Right ventricle myocardium superior (tissue), 1 donor: ENCODE results near the gene TOM1L2. TPM values are rescaled to one million over a fixed set of nuclear protein-coding genes. Genes with fewer than 3 reads are reported as not detected.
"Not testable (repeated sequence)": the region's sequence is repeated elsewhere in the genome, so short reads cannot be mapped to it uniquely, and the experiment has no call there.

ENCODE experiments used
- ATAC-seq: fragments of 200-7000 bp; cut with Tn5 transposase; one replicate; pipeline ENCODE4 v1.9.1; 2020; ENCODE audit warnings: mild to moderate bottlenecking; ENCODE audit not compliant: poor library complexity
- DNase-seq: peaks from one replicate; pipeline ENCODE4 v3.0.0-alpha.2; 2020
- intact Hi-C: fragments of 100-400 bp; cut with DNase I; formaldehyde crosslinking; loops from one replicate; pipeline ENCODE4 v1.11.2; 2022
- total RNA-seq: library from RNA; stranded (reverse); fragmentation: NEBNext Ultra II Directional; extraction: Animal tissue kit (Norgen Biotek cat#: 25700); gene quantifications from one replicate; pipeline ENCODE4 v1.2.1, GENCODE V29; 2021
- donor health status: DM: no; HTN: yes; CAD: no; lungs with severe emphysema.

Gene TOM1L2
- total RNA-seq, 1 donor from 2014 or later: 253 TPM

- DNase-seq (peak; percentile 68), ATAC-seq (peak; percentile 81)
- intact Hi-C loops: no loop called here
These were observed 58.4 kb downstream of the TOM1L2 start for GRCh38 chr17:17913695-17914332.

- intact Hi-C loops, ATAC-seq, DNase-seq: not testable (repeated sequence)
These were observed 59.9 kb downstream of the TOM1L2 start for GRCh38 chr17:17912336-17912735.

GRCh38 chr17:17911001-17911613 lies 61.1 kb downstream of the TOM1L2 start:
- intact Hi-C loops: no loop called here
- ATAC-seq (peak; percentile 62), DNase-seq (no peak)

- DNase-seq (no peak), ATAC-seq (peak; percentile 37)
- intact Hi-C loops: no loop called here
These were observed 62.1 kb downstream of the TOM1L2 start for GRCh38 chr17:17910060-17910459.

- no peak for ATAC-seq
- no peak for DNase-seq
These were observed 63.1 kb downstream of the TOM1L2 start for GRCh38 chr17:17909078-17909477.

GRCh38 chr17:17907469-17907868 lies 64.7 kb downstream of the TOM1L2 start:
- no peak for DNase-seq
- no peak for ATAC-seq
- intact Hi-C loops: no loop called here

More at GRCh38 chr17:17909078-17909477, 63.1 kb downstream of the TOM1L2 start:
- intact Hi-C loops: no loop called here

GRCh38 chr17:17906418-17907215 lies 65.6 kb downstream of the TOM1L2 start:
- intact Hi-C loops: no loop called here
- no peak for ATAC-seq
- DNase-seq: no peak

GRCh38 chr17:17905036-17905320 lies 67.2 kb downstream of the TOM1L2 start:
- DNase-seq (no peak), ATAC-seq (no peak)
- intact Hi-C loops: no loop called here

- no peak for DNase-seq
- intact Hi-C loops: no loop called here
- ATAC-seq: no peak
These were observed 67.8 kb downstream of the TOM1L2 start for GRCh38 chr17:17904166-17905035.

GRCh38 chr17:17902877-17903276 lies 69.3 kb downstream of the TOM1L2 start:
- ATAC-seq (no peak), DNase-seq (no peak)
- intact Hi-C loops: no loop called here

GRCh38 chr17:17902376-17902775 lies 69.8 kb downstream of the TOM1L2 start:
- intact Hi-C loops: no loop called here
- no peak for ATAC-seq
- DNase-seq: no peak

- intact Hi-C loops: no loop called here
- DNase-seq (peak; percentile 81), ATAC-seq (peak; percentile 96)
These were observed 71.3 kb downstream of the TOM1L2 start for GRCh38 chr17:17900615-17901520.

- no peak for ATAC-seq
- intact Hi-C loops: no loop called here
- DNase-seq: no peak
These were observed 72.7 kb downstream of the TOM1L2 start for GRCh38 chr17:17899486-17899885.

- no peak for ATAC-seq
- DNase-seq: no peak
- intact Hi-C loops: no loop called here
These were observed 73.5 kb downstream of the TOM1L2 start for GRCh38 chr17:17898673-17899072.

- DNase-seq (no peak), ATAC-seq (no peak)
- intact Hi-C loops: no loop called here
These were observed 74.8 kb downstream of the TOM1L2 start for GRCh38 chr17:17897442-17897841.

GRCh38 chr17:17896746-17897145 lies 75.5 kb downstream of the TOM1L2 start:
- ATAC-seq (no peak), DNase-seq (no peak)
- intact Hi-C loops: no loop called here

GRCh38 chr17:17893801-17894644 lies 78.2 kb downstream of the TOM1L2 start:
- DNase-seq (no peak), ATAC-seq (no peak)
- intact Hi-C loops: no loop called here
